HepG2 (cell line): ENCODE measurements around the gene ANO9. TPM values are rescaled to one million over a fixed set of nuclear protein-coding genes. Genes with fewer than 3 reads are reported as not detected.

Experiments
- ASH2L ChIP-seq: fragments of 300-600, 200-600 bp; sonication (generic); IDR thresholded peaks from 2 replicates; pipeline ENCODE4 v1.7.0; 2017; ENCODE audit warnings: low read depth, mild to moderate bottlenecking, moderate library complexity, mixed read lengths, low read length; ENCODE audit not compliant: insufficient read length
- HMGXB4 ChIP-seq, 2 experiments: sonication (generic) in 1 of 2; formaldehyde crosslinking in 1 of 2; IDR thresholded peaks; 2 replicates each; pipeline versions ENCODE4 v1.4.0 to v1.6.1; 2018 to 2020; ENCODE audit warnings: missing genetic modification reagents in 2 of 2, borderline replicate concordance in 1 of 2, low read depth in 1 of 2, mild to moderate bottlenecking in 1 of 2, missing biosample characterization in 1 of 2
- HNRNPLL ChIP-seq: fragments of 200-400 bp; formaldehyde crosslinking; IDR thresholded peaks from 2 replicates; pipeline ENCODE4 v1.6.1; 2017; ENCODE audit warnings: mild to moderate bottlenecking, low read depth, low read length; ENCODE audit not compliant: poor library complexity, severe bottlenecking
- PRDM15 ChIP-seq: sonication (generic); formaldehyde crosslinking; IDR thresholded peaks from 2 replicates; pipeline ENCODE4 v1.4.0; 2020; ENCODE audit warnings: missing genetic modification reagents
- ZNF572 ChIP-seq: sonication (generic); formaldehyde crosslinking; IDR thresholded peaks from 2 replicates; pipeline ENCODE4 v1.5.1; 2020; ENCODE audit warnings: mild to moderate bottlenecking, missing genetic modification reagents
- ZNF629 ChIP-seq: sonication (generic); formaldehyde crosslinking; conservative IDR thresholded peaks from 2 replicates; pipeline ENCODE4 v1.5.0; 2020; ENCODE audit warnings: missing genetic modification reagents
- polyA plus RNA-seq, 8 experiments: library from polyadenylated mRNA; depleted of rRNA in 3 of 8; stranded (reverse) in 7 of 8; unstranded in 1 of 8; fragments of >200 nt; fragmentation: Illumina TruSeq in 4 of 8; extraction: Trizol in 4 of 8; gene quantifications; 2 replicates each; pipeline versions ENCODE4 v1.2.1 to v1.2.3, GENCODE V29; 2011 to 2016; ENCODE audit warnings: low read depth in 4 of 8, missing spikeins in 1 of 8, mixed read lengths in 1 of 8; ENCODE audit not compliant: insufficient read depth in 1 of 8
- total RNA-seq, 5 experiments: library from RNA; depleted of rRNA; stranded (reverse); fragments of >200 nt; fragmentation: Illumina TruSeq; extraction: Trizol; gene quantifications; 2 replicates each; pipeline ENCODE4 v1.2.3, GENCODE V29; 2016; ENCODE audit warnings: low read depth in 1 of 5
- TF ChIP-seq, protein P1 (sequence below): sonication (generic); formaldehyde crosslinking; IDR thresholded peaks from 2 replicates; pipeline ENCODE4 v1.5.0; 2020; ENCODE audit warnings: mild to moderate bottlenecking, missing genetic modification reagents, borderline replicate concordance
- TF ChIP-seq, protein P2 (sequence below): sonication (generic); formaldehyde crosslinking; IDR thresholded peaks from 2 replicates; pipeline ENCODE4 v1.5.1; 2020; ENCODE audit warnings: mild to moderate bottlenecking, missing genetic modification reagents

The ANO9 gene
- total and polyA plus RNA-seq, 2 of the 13 experiments (the other 11 are each of a cell fraction or from before 2014, with no cell fraction given): 8.9 to 14.3 TPM

DNA sequence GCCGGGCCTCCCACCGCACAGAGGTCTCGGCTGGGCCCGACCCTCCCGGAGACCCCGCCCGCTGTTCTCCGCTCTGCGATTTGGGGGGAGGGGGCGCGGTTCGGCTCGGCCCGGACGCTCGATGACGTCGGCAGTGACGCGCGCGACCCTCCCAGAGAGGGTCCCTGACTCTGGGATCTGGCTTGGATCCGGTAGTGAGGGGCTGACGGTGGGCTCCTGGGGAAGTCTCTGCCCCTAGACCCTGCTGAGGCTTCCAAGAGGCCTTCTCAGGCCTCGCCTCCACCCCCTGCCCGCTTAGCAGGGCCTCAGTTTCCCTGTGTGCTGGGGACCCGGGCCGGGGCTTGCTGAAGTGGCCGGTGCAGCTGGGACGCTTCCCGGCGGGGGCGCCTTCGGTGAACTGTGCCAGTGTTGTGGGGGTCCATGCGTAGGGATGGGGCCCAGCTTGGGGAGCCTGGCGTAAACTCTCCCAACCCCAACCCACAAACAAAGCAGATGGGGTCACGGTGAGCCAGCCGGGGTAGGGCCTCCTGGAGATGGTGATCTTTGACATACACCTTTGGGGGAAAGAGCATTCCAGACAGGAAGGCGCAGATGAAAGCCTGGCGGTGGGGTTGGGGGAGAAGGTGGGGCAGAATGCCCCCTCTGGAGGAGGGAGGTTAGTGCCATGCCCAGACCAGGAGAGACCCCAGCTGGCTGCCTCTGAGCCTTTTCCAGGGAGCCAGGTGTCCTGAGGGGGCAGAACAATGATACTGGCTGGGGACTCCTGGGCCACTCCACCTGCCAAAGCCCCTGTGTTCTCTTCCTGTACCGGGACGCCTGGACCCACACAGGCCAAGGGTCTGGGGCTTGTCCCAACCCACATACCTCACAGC, 71.5 kb downstream of the ANO9 start (continued):
- TF ChIP-seq, protein P1, sequence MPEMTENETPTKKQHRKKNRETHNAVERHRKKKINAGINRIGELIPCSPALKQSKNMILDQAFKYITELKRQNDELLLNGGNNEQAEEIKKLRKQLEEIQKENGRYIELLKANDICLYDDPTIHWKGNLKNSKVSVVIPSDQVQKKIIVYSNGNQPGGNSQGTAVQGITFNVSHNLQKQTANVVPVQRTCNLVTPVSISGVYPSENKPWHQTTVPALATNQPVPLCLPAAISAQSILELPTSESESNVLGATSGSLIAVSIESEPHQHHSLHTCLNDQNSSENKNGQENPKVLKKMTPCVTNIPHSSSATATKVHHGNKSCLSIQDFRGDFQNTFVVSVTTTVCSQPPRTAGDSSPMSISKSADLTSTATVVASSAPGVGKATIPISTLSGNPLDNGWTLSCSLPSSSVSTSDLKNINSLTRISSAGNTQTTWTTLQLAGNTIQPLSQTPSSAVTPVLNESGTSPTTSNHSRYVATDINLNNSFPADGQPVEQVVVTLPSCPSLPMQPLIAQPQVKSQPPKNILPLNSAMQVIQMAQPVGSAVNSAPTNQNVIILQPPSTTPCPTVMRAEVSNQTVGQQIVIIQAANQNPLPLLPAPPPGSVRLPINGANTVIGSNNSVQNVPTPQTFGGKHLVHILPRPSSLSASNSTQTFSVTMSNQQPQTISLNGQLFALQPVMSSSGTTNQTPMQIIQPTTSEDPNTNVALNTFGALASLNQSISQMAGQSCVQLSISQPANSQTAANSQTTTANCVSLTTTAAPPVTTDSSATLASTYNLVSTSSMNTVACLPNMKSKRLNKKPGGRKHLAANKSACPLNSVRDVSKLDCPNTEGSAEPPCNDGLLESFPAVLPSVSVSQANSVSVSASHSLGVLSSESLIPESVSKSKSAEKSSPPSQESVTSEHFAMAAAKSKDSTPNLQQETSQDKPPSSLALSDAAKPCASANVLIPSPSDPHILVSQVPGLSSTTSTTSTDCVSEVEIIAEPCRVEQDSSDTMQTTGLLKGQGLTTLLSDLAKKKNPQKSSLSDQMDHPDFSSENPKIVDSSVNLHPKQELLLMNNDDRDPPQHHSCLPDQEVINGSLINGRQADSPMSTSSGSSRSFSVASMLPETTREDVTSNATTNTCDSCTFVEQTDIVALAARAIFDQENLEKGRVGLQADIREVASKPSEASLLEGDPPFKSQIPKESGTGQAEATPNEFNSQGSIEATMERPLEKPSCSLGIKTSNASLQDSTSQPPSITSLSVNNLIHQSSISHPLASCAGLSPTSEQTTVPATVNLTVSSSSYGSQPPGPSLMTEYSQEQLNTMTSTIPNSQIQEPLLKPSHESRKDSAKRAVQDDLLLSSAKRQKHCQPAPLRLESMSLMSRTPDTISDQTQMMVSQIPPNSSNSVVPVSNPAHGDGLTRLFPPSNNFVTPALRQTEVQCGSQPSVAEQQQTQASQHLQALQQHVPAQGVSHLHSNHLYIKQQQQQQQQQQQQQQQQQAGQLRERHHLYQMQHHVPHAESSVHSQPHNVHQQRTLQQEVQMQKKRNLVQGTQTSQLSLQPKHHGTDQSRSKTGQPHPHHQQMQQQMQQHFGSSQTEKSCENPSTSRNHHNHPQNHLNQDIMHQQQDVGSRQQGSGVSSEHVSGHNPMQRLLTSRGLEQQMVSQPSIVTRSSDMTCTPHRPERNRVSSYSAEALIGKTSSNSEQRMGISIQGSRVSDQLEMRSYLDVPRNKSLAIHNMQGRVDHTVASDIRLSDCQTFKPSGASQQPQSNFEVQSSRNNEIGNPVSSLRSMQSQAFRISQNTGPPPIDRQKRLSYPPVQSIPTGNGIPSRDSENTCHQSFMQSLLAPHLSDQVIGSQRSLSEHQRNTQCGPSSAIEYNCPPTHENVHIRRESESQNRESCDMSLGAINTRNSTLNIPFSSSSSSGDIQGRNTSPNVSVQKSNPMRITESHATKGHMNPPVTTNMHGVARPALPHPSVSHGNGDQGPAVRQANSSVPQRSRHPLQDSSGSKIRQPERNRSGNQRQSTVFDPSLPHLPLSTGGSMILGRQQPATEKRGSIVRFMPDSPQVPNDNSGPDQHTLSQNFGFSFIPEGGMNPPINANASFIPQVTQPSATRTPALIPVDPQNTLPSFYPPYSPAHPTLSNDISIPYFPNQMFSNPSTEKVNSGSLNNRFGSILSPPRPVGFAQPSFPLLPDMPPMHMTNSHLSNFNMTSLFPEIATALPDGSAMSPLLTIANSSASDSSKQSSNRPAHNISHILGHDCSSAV (CRISPR knock-in tag): no peak
- TF ChIP-seq ZNF572 (CRISPR knock-in tag) (no peak), PRDM15 (CRISPR knock-in tag) (no peak), ASH2L (no peak), HMGXB4 (CRISPR knock-in tag; IDR thresholded peaks at IDR 0.05; ENCODE audit: borderline replicate concordance in 1 of 2, low read depth in 1 of 2) (0 out of 4 replicates have a peak, but pooled peaks of 1 of the 2 experiments have one; percentile 22), ZNF629 (no peak), HNRNPLL (no peak)
- TF ChIP-seq, protein P2, sequence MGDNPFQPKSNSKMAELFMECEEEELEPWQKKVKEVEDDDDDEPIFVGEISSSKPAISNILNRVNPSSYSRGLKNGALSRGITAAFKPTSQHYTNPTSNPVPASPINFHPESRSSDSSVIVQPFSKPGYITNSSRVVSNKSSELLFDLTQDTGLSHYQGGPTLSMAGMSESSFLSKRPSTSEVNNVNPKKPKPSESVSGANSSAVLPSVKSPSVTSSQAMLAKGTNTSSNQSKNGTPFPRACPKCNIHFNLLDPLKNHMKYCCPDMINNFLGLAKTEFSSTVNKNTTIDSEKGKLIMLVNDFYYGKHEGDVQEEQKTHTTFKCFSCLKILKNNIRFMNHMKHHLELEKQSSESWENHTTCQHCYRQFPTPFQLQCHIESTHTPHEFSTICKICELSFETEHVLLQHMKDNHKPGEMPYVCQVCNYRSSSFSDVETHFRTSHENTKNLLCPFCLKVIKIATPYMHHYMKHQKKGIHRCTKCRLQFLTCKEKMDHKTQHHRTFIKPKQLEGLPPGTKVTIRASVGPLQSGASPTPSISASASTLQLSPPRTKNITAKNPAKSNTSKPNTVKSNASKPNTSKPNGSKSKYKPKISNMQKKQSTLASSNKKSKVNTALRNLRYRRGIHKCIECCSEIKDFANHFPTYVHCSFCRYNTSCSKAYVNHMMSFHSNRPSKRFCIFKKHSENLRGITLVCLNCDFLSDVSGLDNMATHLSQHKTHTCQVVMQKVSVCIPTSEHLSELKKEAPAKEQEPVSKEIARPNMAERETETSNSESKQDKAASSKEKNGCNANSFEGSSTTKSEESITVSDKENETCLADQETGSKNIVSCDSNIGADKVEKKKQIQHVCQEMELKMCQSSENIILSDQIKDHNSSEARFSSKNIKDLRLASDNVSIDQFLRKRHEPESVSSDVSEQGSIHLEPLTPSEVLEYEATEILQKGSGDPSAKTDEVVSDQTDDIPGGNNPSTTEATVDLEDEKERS (CRISPR knock-in tag): no peak
